ENCODE results near the gene CCL16. TPM values are rescaled to one million over a fixed set of nuclear protein-coding genes. Genes with fewer than 3 reads are reported as not detected.

Gene CCL16
- total and polyA plus RNA-seq, 2 donors (not counting 1 experiment from before 2014, with no cell fraction given): not detected

Other genes with a start within 250 kb of the CCL16 start
- 1.2 TPM in 1 of 2 replicates, not detected in the other for gene RASL10B, start 249.9 kb downstream of the CCL16 start, total RNA-seq
- 0.04 and 0.06 TPM in 2 replicates for gene RASL10B, start 249.9 kb downstream of the CCL16 start, polyA plus RNA-seq
- gene GAS2L2, start 228.3 kb downstream of the CCL16 start, total RNA-seq: 0.17 TPM in 1 of 2 replicates, not detected in the other
- gene GAS2L2, start 228.3 kb downstream of the CCL16 start, polyA plus RNA-seq: 0.09 and 0.10 TPM in 2 replicates
- gene C17orf50, start 220.6 kb downstream of the CCL16 start, total RNA-seq: not detected in 2 replicates
- gene C17orf50, start 220.6 kb downstream of the CCL16 start, polyA plus RNA-seq: not detected in 2 replicates
- gene MMP28, start 185.9 kb downstream of the CCL16 start, total RNA-seq: 2.0 and 2.4 TPM in 2 replicates
- gene MMP28, start 185.9 kb downstream of the CCL16 start, polyA plus RNA-seq: 0.15 and 0.74 TPM in 2 replicates
- gene TAF15, start 172.0 kb downstream of the CCL16 start, total RNA-seq: 246 and 249 TPM in 2 replicates
- 51.0 and 83.9 TPM in 2 replicates for gene TAF15, start 172.0 kb downstream of the CCL16 start, polyA plus RNA-seq
- gene HEATR9, start 112.6 kb downstream of the CCL16 start, total RNA-seq: not detected in 2 replicates
- gene HEATR9, start 112.6 kb downstream of the CCL16 start, polyA plus RNA-seq: 0.06 and 0.09 TPM in 2 replicates
- 2.9 and 3.3 TPM in 2 replicates for gene CCL5, start 101.1 kb downstream of the CCL16 start, total RNA-seq
- 5.3 and 5.4 TPM in 2 replicates for gene CCL5, start 101.1 kb downstream of the CCL16 start, polyA plus RNA-seq
- not detected in 2 replicates for gene RDM1, start 50.7 kb downstream of the CCL16 start, total RNA-seq
- not detected in 2 replicates for gene RDM1, start 50.7 kb downstream of the CCL16 start, polyA plus RNA-seq
- not detected in 2 replicates for gene LYZL6, start 37.8 kb downstream of the CCL16 start, total RNA-seq
- gene LYZL6, start 37.8 kb downstream of the CCL16 start, polyA plus RNA-seq: not detected in 2 replicates
- gene CCL14, start 5.2 kb upstream of the CCL16 start, total RNA-seq: not detected in 2 replicates
- not detected in 2 replicates for gene CCL14, start 5.2 kb upstream of the CCL16 start, polyA plus RNA-seq
- not detected in 2 replicates for gene CCL15, start 20.1 kb upstream of the CCL16 start, total RNA-seq
- not detected in 2 replicates for gene CCL15, start 20.1 kb upstream of the CCL16 start, polyA plus RNA-seq
- not detected in 2 replicates for gene CCL23, start 36.5 kb upstream of the CCL16 start, total RNA-seq
- 0.61 TPM in 1 of 2 replicates, not detected in the other for gene CCL23, start 36.5 kb upstream of the CCL16 start, polyA plus RNA-seq
- not detected in 2 replicates for gene CCL18, start 82.8 kb upstream of the CCL16 start, total RNA-seq
- not detected in 2 replicates for gene CCL18, start 82.8 kb upstream of the CCL16 start, polyA plus RNA-seq
- 4.5 and 5.7 TPM in 2 replicates for gene CCL3, start 108.6 kb upstream of the CCL16 start, total RNA-seq
- gene CCL3, start 108.6 kb upstream of the CCL16 start, polyA plus RNA-seq: 31.3 and 54.5 TPM in 2 replicates
- gene CCL4, start 122.3 kb upstream of the CCL16 start, total RNA-seq: 7.6 and 8.8 TPM in 2 replicates
- gene CCL4, start 122.3 kb upstream of the CCL16 start, polyA plus RNA-seq: 3.5 and 7.5 TPM in 2 replicates
- 17.2 and 17.3 TPM in 2 replicates for gene TBC1D3B, start 195.1 kb upstream of the CCL16 start, total RNA-seq
- gene TBC1D3B, start 195.1 kb upstream of the CCL16 start, polyA plus RNA-seq: 3.2 and 3.6 TPM in 2 replicates
- 0.54 and 0.83 TPM in 2 replicates for gene CCL3L1, start 215.3 kb upstream of the CCL16 start, total RNA-seq
- 2.4 and 4.4 TPM in 2 replicates for gene CCL3L1, start 215.3 kb upstream of the CCL16 start, polyA plus RNA-seq
- 0.53 and 1.2 TPM in 2 replicates for gene CCL4L2, start 229.6 kb upstream of the CCL16 start, total RNA-seq
- gene CCL4L2, start 229.6 kb upstream of the CCL16 start, polyA plus RNA-seq: 0.42 and 3.1 TPM in 2 replicates